Heart right ventricle (tissue), 16 donors: ENCODE data around the gene FOXP4. TPM values are rescaled to one million over a fixed set of nuclear protein-coding genes. Genes with fewer than 3 reads are reported as not detected.
A peak's percentile ranks its signal among the peaks of the same experiment; 100 is the strongest.

Experiments
- ATAC-seq, 8 donors: fragments of 200-7000 bp; cut with Tn5 transposase; one replicate each; pipeline ENCODE4 v1.9.1; 2020; ENCODE audit warnings: mild to moderate bottlenecking in 8 of 8, moderate library complexity in 8 of 8, moderate number of reproducible peaks in 1 of 8
- DNase-seq, 2 donors: peaks; one replicate each; pipeline ENCODE4 v3.0.0-alpha.2; 2020
- H3K27ac ChIP-seq, 10 donors: fragments of 200-600 bp; sonication (generic) in 2 of 10; one replicate each; pipeline versions ENCODE4 v1.5.0 to v1.8.0; 2020 to 2022; ENCODE audit warnings: mild to moderate bottlenecking in 3 of 10
- H3K27me3 ChIP-seq, 7 donors: fragments of 200-600 bp; one replicate each; pipeline ENCODE4 v1.8.0; 2021 to 2022; ENCODE audit warnings: mild to moderate bottlenecking in 2 of 7
- H3K36me3 ChIP-seq, 9 donors: fragments of 200-600 bp; sonication (generic) in 1 of 9; one replicate each; pipeline versions ENCODE4 v1.5.0 to v1.8.0; 2020 to 2022; ENCODE audit warnings: mild to moderate bottlenecking in 2 of 9
- H3K4me1 ChIP-seq, 9 donors: fragments of 200-600 bp; sonication (generic) in 1 of 9; one replicate each; pipeline versions ENCODE4 v1.5.0 to v1.8.0; 2020 to 2022; ENCODE audit warnings: mild to moderate bottlenecking in 4 of 9
- H3K4me3 ChIP-seq, 10 donors: fragments of 200-600 bp; sonication (generic) in 2 of 10; one replicate each; pipeline versions ENCODE4 v1.5.0 to v1.8.0; 2020 to 2022; ENCODE audit warnings: mild to moderate bottlenecking in 7 of 10, moderate library complexity in 2 of 10
- H3K9me3 ChIP-seq, 11 donors: fragments of 200-600 bp in 10 of 11; sonication (generic) in 2 of 11; one replicate each; pipeline versions ENCODE4 v1.5.0 to v1.8.0; 2013 to 2022; ENCODE audit warnings: mild to moderate bottlenecking in 2 of 11, control low read depth in 1 of 11, moderate library complexity in 1 of 11
- CTCF ChIP-seq, 9 donors: fragments of 200-600 bp; sonication (generic) in 2 of 9; IDR thresholded peaks; one replicate each; pipeline versions ENCODE4 v1.5.0 to v1.8.0; 2021 to 2022; ENCODE audit warnings: antibody characterized with exemption in 9 of 9, mild to moderate bottlenecking in 5 of 9, moderate library complexity in 1 of 9
- WGBS, 2 donors: extraction: QIAGEN DNeasy Blood & Tissue Kit; methylation state at CpG; one replicate each; pipeline ENCODE4 v1.1.7; 2013; ENCODE audit warnings: inconsistent platforms in 1 of 2; 5-methylcytosine and 5-hydroxymethylcytosine counted together
- intact Hi-C, 10 donors: fragments of 100-400 bp; cut with DNase I; formaldehyde crosslinking; loops; one replicate each; pipeline versions ENCODE4 v1.11.1 to v1.14.2; 2022
- polyA plus RNA-seq, 2 donors: library from polyadenylated mRNA; stranded (reverse); fragments of 200-250 nt; gene quantifications; one replicate each; pipeline ENCODE4 v1.2.3, GENCODE V29; 2013
- total RNA-seq, 10 donors: library from RNA; stranded (reverse); fragmentation: NEBNext Ultra II Directional in 3 of 10; extraction: Animal tissue kit (Norgen Biotek cat#: 25700) in 3 of 10; gene quantifications; one replicate each; pipeline versions ENCODE4 v1.2.1 to v1.2.4, GENCODE V29; 2021 to 2023
- donor health status: Arrhythmogenic right ventricular cardiomyopathy.
- donor health status: ischemic (EF 13 %, LVEDD 7.1; RV severe dilation, severe dysfunction).
- donor health status: healthy with polysubstance abuse.
- donor health status: DM: no; HTN: yes; CAD: no.
- donor health status: DM: no; HTN: no; CAD: no.
- donor health status: ischemic (EF 25% LVEDD 6.9; RV normal size, moderate dysfunction).
- donor health status: ischemic (EF 25% LVEDD 5.7; RV mildly dilated, moderate dysfunction).
- donor health status: healthy.
- donor health status: DM: yes; HTN: yes; CAD: no.
- donor health status: Ischemic cardiomyopathy.
- donor health status: ischemic (EF 35%, LVEDD 5.7; RV mildly dilated, moderate dysfunction).
- donor health status: nonischemic (EF 11% LVEDD 7.7; RV severe dilation, severe dysfunction).
- donor health status: DM: yes; HTN: yes; CAD: no.
- donor health status: PGD.
- donor health status: ischemic (EF 29% LVEDD 5.4; RV normal size, mild dysfunction).
- donor health status: nonischemic (EF 23%, LVEDD 6.1; RV moderate dilation, normal function).

The FOXP4 gene
- total and polyA plus RNA-seq, 12 donors, result 8.9 to 18.0 (median 13.6) TPM

DNA sequence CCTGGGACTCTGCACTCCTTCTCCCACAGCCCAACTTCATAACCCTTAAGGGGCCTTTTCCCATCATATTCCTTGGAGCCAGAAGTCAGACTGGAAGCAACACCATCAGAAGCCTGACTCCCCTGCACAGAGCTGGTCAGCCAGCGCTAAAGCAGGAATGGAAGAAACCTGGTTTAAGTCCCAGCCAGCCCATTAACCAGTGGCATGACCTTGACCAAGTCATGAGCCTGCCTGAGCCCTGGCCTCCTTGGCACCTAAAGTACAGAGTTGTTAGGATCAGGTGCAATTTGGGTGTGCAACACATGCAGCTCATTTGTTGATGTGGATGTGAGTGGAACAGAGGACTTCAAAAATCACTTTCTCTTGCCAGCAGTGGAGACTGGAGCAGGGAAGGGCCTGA, 20.8 kb downstream of the FOXP4 start:
- Histone ChIP-seq H3K27me3 (no peaks in the 10 kb centered on the region), H3K4me3 (no peak overlapping the region), H3K9me3 (no peaks in the 10 kb centered on the region), H3K4me1 (peaks cover 13 to 29% (median 19%) of the 10 kb centered on the region in 9 donors), H3K27ac (peak overlapping the region in 1 of 10 donors; percentile 79), H3K36me3 (peaks cover 0 to 23% (median 8%) of the 10 kb centered on the region in 9 donors)
- DNase-seq, result no peak
- no peak for ATAC-seq
- TF ChIP-seq CTCF (IDR thresholded peaks at IDR 0.05), result no peak
- intact Hi-C loops, result no loop called here
- WGBS, 2 donors, result 93 to 96% methylated on average over 1 of the region's 1 CpG

DNA sequence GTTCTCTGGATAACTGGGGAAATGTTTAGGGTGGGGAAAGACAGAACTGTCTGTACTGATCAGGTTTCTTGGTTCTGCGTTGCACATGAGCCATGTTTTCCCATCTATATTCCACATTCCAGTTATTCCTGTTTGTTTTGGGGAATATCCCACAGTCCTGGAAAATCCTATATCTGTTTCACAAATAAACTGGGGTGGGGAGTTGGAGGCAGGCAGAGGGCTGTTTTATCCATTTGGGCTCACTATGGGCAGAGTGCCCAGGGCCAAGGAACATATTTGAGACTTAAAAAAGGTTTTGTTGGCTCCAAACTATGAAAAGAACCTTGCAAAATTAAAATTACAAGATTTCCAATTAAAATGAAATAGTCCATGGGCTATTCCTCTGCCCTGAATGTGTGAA, 21.5 kb downstream of the FOXP4 start:
- Histone ChIP-seq H3K27ac (peak overlapping the region in 5 of 10 donors; percentile 17 to 79 (median 62)), H3K36me3 (peaks cover 0 to 23% (median 8%) of the 10 kb centered on the region in 9 donors), H3K4me1 (peaks cover 13 to 33% (median 19%) of the 10 kb centered on the region in 9 donors), H3K9me3 (no peaks in the 10 kb centered on the region), H3K4me3 (no peak overlapping the region), H3K27me3 (no peaks in the 10 kb centered on the region)
- DNase-seq (no peak), ATAC-seq (no peak)
- intact Hi-C loops, result no loop called here
- 91 to 92% methylated on average over 1 of the region's 1 CpG for WGBS, 2 donors
- no peak for TF ChIP-seq CTCF (IDR thresholded peaks at IDR 0.05)

DNA sequence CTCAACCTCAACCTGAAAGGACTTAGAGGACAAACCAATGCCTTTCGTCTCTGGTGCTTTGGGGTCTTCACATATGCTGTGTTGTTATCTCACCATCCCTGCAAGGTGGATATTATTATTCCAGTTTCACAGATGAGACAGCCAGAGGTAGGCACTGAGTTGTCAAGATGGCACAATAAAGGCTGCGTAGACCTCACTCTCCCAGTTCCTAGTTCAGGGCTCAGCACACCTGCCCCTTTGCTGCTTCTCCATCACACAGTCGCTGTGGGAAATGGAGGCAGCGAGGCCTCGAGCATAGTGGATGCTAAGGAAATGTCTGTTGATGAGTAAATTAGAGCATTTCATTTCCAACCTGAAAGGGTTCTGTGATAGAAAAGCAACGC, 22.0 kb downstream of the FOXP4 start:
- intact Hi-C loops, result no loop called here
- H3K27ac ChIP-seq, result peak overlapping the region in 9 of 10 donors; percentile 6 to 79 (median 56)
- peaks cover 0 to 23% (median 8%) of the 10 kb centered on the region in 9 donors for H3K36me3 ChIP-seq

DNA sequence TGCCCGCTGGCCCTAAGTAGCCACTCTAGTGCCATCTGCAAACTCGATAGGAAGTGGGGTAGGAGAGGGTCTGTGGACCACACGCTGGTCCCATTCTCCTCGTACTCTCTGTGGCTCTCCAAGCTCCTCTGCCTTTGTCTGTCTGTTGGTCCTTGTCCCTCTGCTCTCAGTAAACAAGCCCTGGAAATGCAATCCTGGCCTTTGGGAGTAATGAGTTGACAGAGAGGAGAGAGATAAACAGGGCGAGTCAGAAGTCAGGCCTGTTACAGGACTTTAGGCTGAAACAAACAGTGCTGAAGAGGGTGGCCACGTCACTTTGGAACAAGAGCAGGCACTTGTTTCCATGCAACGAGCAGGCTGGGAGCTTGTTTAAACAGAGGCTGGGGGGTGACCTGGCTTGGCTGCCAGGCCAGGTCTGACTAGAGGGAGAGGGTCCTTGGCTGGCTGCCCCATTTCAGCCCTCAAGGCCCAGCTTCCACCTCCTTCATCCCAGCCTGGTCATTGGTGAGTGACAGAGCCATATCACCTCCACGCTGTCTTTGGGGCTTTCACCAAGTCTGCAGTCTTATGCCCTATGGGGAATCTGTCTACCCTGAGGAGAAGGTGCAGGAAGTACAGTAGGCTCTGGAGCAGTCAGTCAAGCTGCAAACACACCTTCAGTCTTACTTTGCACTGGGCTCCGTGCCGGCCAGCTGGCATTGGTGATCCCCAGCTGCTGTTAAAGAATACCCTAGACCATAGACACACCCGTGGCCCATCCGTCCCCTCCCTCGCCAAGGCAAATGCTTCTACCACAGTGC, 22.6 kb downstream of the FOXP4 start:
- Histone ChIP-seq H3K27ac (peak overlapping the region; percentile 6 to 79 (median 54)), H3K9me3 (no peaks in the 10 kb centered on the region)

More for the DNA sequence above, 22.0 kb downstream of the FOXP4 start:
- Histone ChIP-seq H3K4me3 (no peak overlapping the region), H3K27me3 (no peaks in the 10 kb centered on the region), H3K9me3 (no peaks in the 10 kb centered on the region), H3K4me1 (peaks cover 13 to 33% (median 19%) of the 10 kb centered on the region in 9 donors)
- 92% methylated on average over 6 of the region's 6 CpGs for WGBS, 2 donors
- ATAC-seq, result no peak
- no peak for TF ChIP-seq CTCF (IDR thresholded peaks at IDR 0.05)
- DNase-seq, result no peak

More for the DNA sequence above, 22.6 kb downstream of the FOXP4 start:
- Histone ChIP-seq H3K4me1 (peaks cover 13 to 33% (median 19%) of the 10 kb centered on the region in 9 donors), H3K36me3 (peaks cover 0 to 23% (median 8%) of the 10 kb centered on the region in 9 donors), H3K27me3 (no peaks in the 10 kb centered on the region), H3K4me3 (no peak overlapping the region)
- 75 to 77% methylated on average over 13 of the region's 13 CpGs for WGBS, 2 donors
- intact Hi-C loops, result no loop called here
- TF ChIP-seq CTCF (IDR thresholded peaks at IDR 0.05), result no peak
- ATAC-seq (peak; percentile 41 to 93 (median 68)), DNase-seq (no peak)
